OCI-LY7 (cell line): ENCODE data around the gene LAIR2. TPM values are rescaled to one million over a fixed set of nuclear protein-coding genes. Genes with fewer than 3 reads are reported as not detected.

Experiments used
- BruUV-seq: library from RNA; stranded (reverse); fragments of 400-500 nt; replicated peaks from 2 replicates; lab custom pipeline; 2021; lab: Mats Ljungman, UMichigan
- CTCF ChIA-PET: fragments of 300-600 bp; sonication (Branson Sonifier 250); formaldehyde crosslinking; loops from one replicate; lab custom pipeline; 2022; ENCODE audit warnings: antibody characterized with exemption; ENCODE audit not compliant: unreplicated experiment; lab: Charles Lee
- POLR2A ChIA-PET: fragments of 300-600 bp; sonication (Branson Sonifier 250); formaldehyde crosslinking; loops from one replicate; lab custom pipeline; 2022; ENCODE audit warnings: antibody characterized with exemption; lab: Charles Lee
- DNase-seq: peaks from one replicate; pipeline ENCODE4 v3.0.0-alpha.2; 2015; ENCODE audit warnings: low spot score
- H2AFZ ChIP-seq: fragments of 200-600 bp; sonication (generic), shearing (Covaris generic); 2 replicates; pipeline ENCODE4 v1.6.1; 2014; ENCODE audit warnings: mild to moderate bottlenecking, antibody characterized with exemption, low read length, moderate library complexity
- H3K27ac ChIP-seq: fragments of 200-600 bp; sonication (generic); 2 replicates; pipeline ENCODE4 v1.5.1; 2014; ENCODE audit warnings: mixed run types, low read depth, mild to moderate bottlenecking, moderate library complexity, low read length, inconsistent platforms; ENCODE audit not compliant: poor library complexity, severe bottlenecking
- H3K36me3 ChIP-seq: fragments of 200-600 bp; sonication (generic); 2 replicates; pipeline ENCODE4 v1.6.1; 2014; ENCODE audit warnings: mild to moderate bottlenecking, antibody characterized with exemption, low read length, moderate library complexity, mixed read lengths; ENCODE audit not compliant: insufficient read depth
- H3K4me1 ChIP-seq: fragments of 200-600 bp; sonication (generic); 2 replicates; pipeline ENCODE4 v1.5.1; 2014; ENCODE audit warnings: mild to moderate bottlenecking, low read length; ENCODE audit not compliant: insufficient read depth, poor library complexity, severe bottlenecking
- H3K4me2 ChIP-seq: fragments of 200-600 bp; sonication (generic); 2 replicates; pipeline ENCODE4 v1.6.1; 2014; ENCODE audit warnings: mild to moderate bottlenecking, low read length
- H3K4me3 ChIP-seq: fragments of 200-600 bp; sonication (generic); 2 replicates; pipeline ENCODE4 v1.5.1; 2014; ENCODE audit warnings: mild to moderate bottlenecking, low read depth, low read length; ENCODE audit not compliant: poor library complexity, severe bottlenecking
- H3K79me2 ChIP-seq: fragments of 200-600 bp; sonication (generic); 2 replicates; pipeline ENCODE4 v1.6.1; 2016; ENCODE audit warnings: low read depth, mild to moderate bottlenecking, low read length, moderate library complexity, mixed read lengths; ENCODE audit not compliant: insufficient read depth
- H3K9me2 ChIP-seq: fragments of 200-600 bp; sonication (generic); 2 replicates; pipeline ENCODE4 v1.6.1; 2016; ENCODE audit warnings: mild to moderate bottlenecking, low read length, mixed read lengths; ENCODE audit not compliant: insufficient read depth
- H3K9me3 ChIP-seq: fragments of 200-600 bp; sonication (generic); 2 replicates; pipeline ENCODE4 v1.6.1; 2014; ENCODE audit warnings: mild to moderate bottlenecking, mixed run types, low read length, mixed read lengths
- H4K20me1 ChIP-seq: fragments of 200-600 bp; sonication (generic); 2 replicates; pipeline ENCODE4 v1.6.1; 2014; ENCODE audit warnings: mild to moderate bottlenecking, antibody characterized with exemption, low read length, moderate library complexity, mixed read lengths; ENCODE audit not compliant: insufficient read depth
- CTCF ChIP-seq: fragments of 200-600 bp; sonication (generic); conservative IDR thresholded peaks from 2 replicates; pipeline ENCODE4 v1.5.1; 2014; ENCODE audit warnings: mild to moderate bottlenecking, antibody characterized with exemption, low read length, moderate library complexity, mixed read lengths
- EZH2phosphoT487 ChIP-seq: fragments of 200-600 bp; sonication (generic); IDR thresholded peaks from 2 replicates; pipeline ENCODE4 v1.6.1; 2018; ENCODE audit warnings: low read depth, borderline replicate concordance, mild to moderate bottlenecking, mixed run types, antibody characterized with exemption, low read length, moderate library complexity, mixed read lengths
- intact Hi-C: fragments of 100-400 bp; cut with micrococcal nuclease; formaldehyde crosslinking; loops from one replicate; pipeline ENCODE4 v1.10.0; 2022; ENCODE audit not compliant: unreplicated experiment
- total RNA-seq, 2 experiments: library from RNA; depleted of rRNA in 1 of 2; stranded (reverse); fragments of >200 nt in 1 of 2; shearing (Covaris generic) in 1 of 2; gene quantifications; 2 replicates each; pipeline ENCODE4 v1.2.3, GENCODE V29; 2014 to 2022

Gene LAIR2
- total RNA-seq, 2 experiments from 2014 or later: not detected

DNA sequence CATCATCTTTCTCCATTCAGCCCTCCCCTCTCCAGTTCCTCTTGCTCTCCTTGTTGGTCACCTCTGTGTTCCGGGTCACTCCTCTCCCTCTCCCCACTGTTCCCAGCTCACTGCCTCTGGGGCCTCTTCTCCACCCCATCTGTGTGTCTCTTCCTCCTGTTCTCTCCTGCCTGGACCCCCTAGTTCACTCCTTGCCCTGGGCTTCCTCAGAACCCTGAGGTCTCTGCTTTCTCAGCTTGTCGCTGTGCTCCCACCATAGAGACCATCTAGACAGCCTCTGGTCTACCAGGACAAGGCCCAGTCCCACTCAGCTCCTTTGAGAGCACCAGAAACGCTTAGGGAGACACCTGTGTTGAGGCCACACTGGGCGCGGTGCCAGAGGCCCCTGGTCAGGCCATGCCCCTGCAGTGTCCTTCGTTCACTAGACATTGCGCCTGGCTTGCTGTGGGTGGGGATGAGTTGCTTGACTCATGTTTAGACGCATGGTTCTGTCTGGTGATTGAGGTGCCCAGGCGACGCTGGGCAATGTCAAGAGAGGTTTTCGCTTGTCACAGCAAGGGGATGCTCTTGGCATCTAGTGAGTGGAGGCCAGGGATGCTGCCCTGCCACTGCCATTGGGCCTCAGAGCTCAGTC, 43.9 kb upstream of the LAIR2 start:
- Histone ChIP-seq H3K36me3 (peaks cover 88% of the 10 kb centered on the region), H3K4me3 (no peak overlapping the region), H3K4me2 (no peak overlapping the region), H3K9me2 (no peaks in the 10 kb centered on the region), H2AFZ (no peak overlapping the region), H3K27ac (no peak overlapping the region), H3K4me1 (peaks cover 16% of the 10 kb centered on the region), H3K79me2 (no peaks in the 10 kb centered on the region), H4K20me1 (no peaks in the 10 kb centered on the region; the same call in 1 of the 2 replicates), H3K9me3 (no peaks in the 10 kb centered on the region)
- CTCF ChIA-PET: no interaction called here
- POLR2A ChIA-PET: no interaction called here
- intact Hi-C loops: no loop called here
- TF ChIP-seq CTCF (no peak), EZH2phosphoT487 (no peak)
- BruUV-seq: no TSS peak
- no peak for DNase-seq

GRCh38 chr19:54459282-54460229, 43.1 kb upstream of the LAIR2 start:
- H3K9me3 ChIP-seq: no peaks in the 10 kb centered on the region
- H3K36me3 ChIP-seq: peaks cover 80% of the 10 kb centered on the region
- H3K79me2 ChIP-seq: no peaks in the 10 kb centered on the region

More at GRCh38 chr19:54459282-54460229, 43.1 kb upstream of the LAIR2 start:
- H3K4me1 ChIP-seq: peaks cover 16% of the 10 kb centered on the region
- intact Hi-C loops: no loop called here
- no peaks in the 10 kb centered on the region for H3K9me2 ChIP-seq
- H3K4me2 ChIP-seq: no peak overlapping the region
- TSS peak; percentile 33 for BruUV-seq
- no peak overlapping the region for H2AFZ ChIP-seq
- no peak overlapping the region for H3K4me3 ChIP-seq
- TF ChIP-seq CTCF (no peak), EZH2phosphoT487 (no peak)
- ChIA-PET POLR2A (no interaction called here), CTCF (no interaction called here)
- no peak for DNase-seq
- H3K27ac ChIP-seq: no peak overlapping the region
- no peaks in the 10 kb centered on the region; the same call in 1 of the 2 replicates for H4K20me1 ChIP-seq
